Upper lobe of left lung (tissue), 4 donors: ENCODE measurements around the gene CTDP1.

Experiments used
- CTCF ChIP-seq, 6 experiments: fragments of 450-650 bp in 4 of 6; fragments of 200-600 bp in 2 of 6; sonication (generic) in 2 of 6; IDR thresholded peaks; one replicate each; pipeline ENCODE4 v1.5.1; 2016 to 2019; ENCODE audit warnings: antibody characterized with exemption in 6 of 6
- POLR2A ChIP-seq, 4 donors: fragments of 450-650 bp; IDR thresholded peaks; one replicate each; pipeline ENCODE4 v1.5.1; 2016 to 2017; ENCODE audit warnings: antibody characterized with exemption in 4 of 4, mild to moderate bottlenecking in 2 of 4
- POLR2AphosphoS5 ChIP-seq, 2 donors: sonication (generic); formaldehyde crosslinking; IDR thresholded peaks; one replicate each; pipeline ENCODE4 v1.5.1; 2017; ENCODE audit warnings: antibody characterized with exemption in 2 of 2

- TF ChIP-seq CTCF (IDR thresholded peaks at IDR 0.05) = no peak
- TF ChIP-seq POLR2AphosphoS5 (IDR thresholded peaks at IDR 0.05) = no peak
- no peak for TF ChIP-seq POLR2A (IDR thresholded peaks at IDR 0.05)
These were observed 100.1 kb downstream of the CTDP1 start for GRCh38 chr18:79779700-79780190.
